ENCODE measurements around the gene ZNF106. TPM values are rescaled to one million over a fixed set of nuclear protein-coding genes. Genes with fewer than 3 reads are reported as not detected.

The ZNF106 gene
- total and polyA plus RNA-seq, 4 donors: 7.5 to 25.4 (median 20.5) TPM

DNA sequence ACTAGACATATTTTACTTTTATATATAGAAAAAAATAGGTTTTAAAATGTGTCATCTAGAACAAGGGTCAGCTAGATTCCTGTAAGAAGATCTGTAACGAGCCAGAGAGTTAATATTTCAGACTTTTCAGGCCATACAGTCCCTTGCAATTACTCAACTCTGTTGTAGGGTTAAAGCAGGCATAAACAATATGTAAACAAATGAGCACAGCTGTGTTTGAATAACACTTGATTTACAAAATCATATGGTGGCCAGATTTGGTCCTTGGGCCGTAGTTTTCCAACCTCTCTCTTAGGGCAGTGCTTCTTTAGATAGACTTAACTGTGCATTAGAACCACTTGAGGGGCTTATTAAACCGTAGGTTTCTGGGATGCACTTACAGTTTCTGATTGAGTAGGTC is 38.0 kb upstream of the ZNF106 start:
- H3K4me1 ChIP-seq (ENCODE audit: control insufficient read depth in 4 of 4, insufficient read depth in 4 of 4, low read length in 3 of 4): no peaks in the 10 kb centered on the region
- no peaks in the 10 kb centered on the region for H3K9me3 ChIP-seq (ENCODE audit: control insufficient read depth in 4 of 4, low read length in 3 of 4)
- 88% methylated on average over 3 of the region's 3 CpGs for WGBS
- H3K27me3 ChIP-seq (ENCODE audit: control insufficient read depth in 4 of 4, insufficient read depth in 4 of 4, low read length in 3 of 4): no peaks in the 10 kb centered on the region
- no peak for DNase-seq (ENCODE audit: low spot score)
- peaks cover 12 to 35% (median 25%) of the 10 kb centered on the region in 4 donors for H3K36me3 ChIP-seq (ENCODE audit: control insufficient read depth in 4 of 4, insufficient read depth in 3 of 4, low read depth in 1 of 4, low read length in 3 of 4)
- no peak overlapping the region for H3K4me3 ChIP-seq (ENCODE audit: low read depth in 1 of 3, low read length in 3 of 3)
- TF ChIP-seq, protein P1, sequence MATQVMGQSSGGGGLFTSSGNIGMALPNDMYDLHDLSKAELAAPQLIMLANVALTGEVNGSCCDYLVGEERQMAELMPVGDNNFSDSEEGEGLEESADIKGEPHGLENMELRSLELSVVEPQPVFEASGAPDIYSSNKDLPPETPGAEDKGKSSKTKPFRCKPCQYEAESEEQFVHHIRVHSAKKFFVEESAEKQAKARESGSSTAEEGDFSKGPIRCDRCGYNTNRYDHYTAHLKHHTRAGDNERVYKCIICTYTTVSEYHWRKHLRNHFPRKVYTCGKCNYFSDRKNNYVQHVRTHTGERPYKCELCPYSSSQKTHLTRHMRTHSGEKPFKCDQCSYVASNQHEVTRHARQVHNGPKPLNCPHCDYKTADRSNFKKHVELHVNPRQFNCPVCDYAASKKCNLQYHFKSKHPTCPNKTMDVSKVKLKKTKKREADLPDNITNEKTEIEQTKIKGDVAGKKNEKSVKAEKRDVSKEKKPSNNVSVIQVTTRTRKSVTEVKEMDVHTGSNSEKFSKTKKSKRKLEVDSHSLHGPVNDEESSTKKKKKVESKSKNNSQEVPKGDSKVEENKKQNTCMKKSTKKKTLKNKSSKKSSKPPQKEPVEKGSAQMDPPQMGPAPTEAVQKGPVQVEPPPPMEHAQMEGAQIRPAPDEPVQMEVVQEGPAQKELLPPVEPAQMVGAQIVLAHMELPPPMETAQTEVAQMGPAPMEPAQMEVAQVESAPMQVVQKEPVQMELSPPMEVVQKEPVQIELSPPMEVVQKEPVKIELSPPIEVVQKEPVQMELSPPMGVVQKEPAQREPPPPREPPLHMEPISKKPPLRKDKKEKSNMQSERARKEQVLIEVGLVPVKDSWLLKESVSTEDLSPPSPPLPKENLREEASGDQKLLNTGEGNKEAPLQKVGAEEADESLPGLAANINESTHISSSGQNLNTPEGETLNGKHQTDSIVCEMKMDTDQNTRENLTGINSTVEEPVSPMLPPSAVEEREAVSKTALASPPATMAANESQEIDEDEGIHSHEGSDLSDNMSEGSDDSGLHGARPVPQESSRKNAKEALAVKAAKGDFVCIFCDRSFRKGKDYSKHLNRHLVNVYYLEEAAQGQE (IDR thresholded peaks at IDR 0.05): no peak
- no peak for TF ChIP-seq EGR1 (IDR thresholded peaks at IDR 0.05; ENCODE audit: low read depth in 2 of 2)
- TF ChIP-seq, protein P2, sequence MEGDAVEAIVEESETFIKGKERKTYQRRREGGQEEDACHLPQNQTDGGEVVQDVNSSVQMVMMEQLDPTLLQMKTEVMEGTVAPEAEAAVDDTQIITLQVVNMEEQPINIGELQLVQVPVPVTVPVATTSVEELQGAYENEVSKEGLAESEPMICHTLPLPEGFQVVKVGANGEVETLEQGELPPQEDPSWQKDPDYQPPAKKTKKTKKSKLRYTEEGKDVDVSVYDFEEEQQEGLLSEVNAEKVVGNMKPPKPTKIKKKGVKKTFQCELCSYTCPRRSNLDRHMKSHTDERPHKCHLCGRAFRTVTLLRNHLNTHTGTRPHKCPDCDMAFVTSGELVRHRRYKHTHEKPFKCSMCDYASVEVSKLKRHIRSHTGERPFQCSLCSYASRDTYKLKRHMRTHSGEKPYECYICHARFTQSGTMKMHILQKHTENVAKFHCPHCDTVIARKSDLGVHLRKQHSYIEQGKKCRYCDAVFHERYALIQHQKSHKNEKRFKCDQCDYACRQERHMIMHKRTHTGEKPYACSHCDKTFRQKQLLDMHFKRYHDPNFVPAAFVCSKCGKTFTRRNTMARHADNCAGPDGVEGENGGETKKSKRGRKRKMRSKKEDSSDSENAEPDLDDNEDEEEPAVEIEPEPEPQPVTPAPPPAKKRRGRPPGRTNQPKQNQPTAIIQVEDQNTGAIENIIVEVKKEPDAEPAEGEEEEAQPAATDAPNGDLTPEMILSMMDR (IDR thresholded peaks at IDR 0.05; ENCODE audit: low read depth, low read length, missing input control): no peak
- TF ChIP-seq YY1 (IDR thresholded peaks at IDR 0.05): no peak
- TF ChIP-seq JUND (IDR thresholded peaks at IDR 0.05): no peak
- TF ChIP-seq GABPA (IDR thresholded peaks at IDR 0.05 in 1 of 2, conservative IDR thresholded peaks at IDR 0.05 in 1 of 2): no peak
- no peak for TF ChIP-seq HNF4A (conservative IDR thresholded peaks at IDR 0.05)
- no peak for TF ChIP-seq FOXA1 (IDR thresholded peaks at IDR 0.05)
- TF ChIP-seq TAF1 (conservative IDR thresholded peaks at IDR 0.05): no peak
- no peak for TF ChIP-seq HNF4G (IDR thresholded peaks at IDR 0.05)
- no peak for TF ChIP-seq RXRA (IDR thresholded peaks at IDR 0.05)
- H3K27ac ChIP-seq (ENCODE audit: low read depth in 1 of 2, low read length in 2 of 2): no peak overlapping the region
- no peak overlapping the region for H3K9ac ChIP-seq (ENCODE audit: low read depth in 1 of 2, low read length in 2 of 2)

DNA sequence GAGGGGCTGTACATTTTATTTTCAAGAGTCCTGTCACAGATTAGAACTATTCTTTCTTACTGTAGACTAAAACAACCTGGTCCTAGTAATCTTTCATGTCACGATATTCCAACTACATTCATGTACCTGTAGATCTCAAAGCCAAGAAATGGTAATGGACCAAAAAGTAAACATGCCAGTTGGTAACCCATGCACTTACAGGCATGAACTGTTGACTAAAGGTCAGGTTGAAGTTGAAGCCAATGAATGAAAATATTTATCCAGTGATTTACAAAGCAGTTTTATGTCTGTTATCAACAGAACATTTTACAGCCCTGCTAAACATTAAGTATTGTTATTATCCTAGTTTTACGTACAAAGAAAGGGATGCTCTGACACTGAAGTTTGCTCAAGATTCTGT is 32.4 kb upstream of the ZNF106 start:
- Histone ChIP-seq H3K4me3 (ENCODE audit: low read depth in 1 of 3, low read length in 3 of 3) (no peak overlapping the region), H3K36me3 (ENCODE audit: control insufficient read depth in 4 of 4, insufficient read depth in 3 of 4, low read depth in 1 of 4, low read length in 3 of 4) (peaks cover 7 to 14% (median 9%) of the 10 kb centered on the region in 4 donors), H3K27ac (ENCODE audit: low read depth in 1 of 2, low read length in 2 of 2) (no peak overlapping the region), H3K27me3 (ENCODE audit: control insufficient read depth in 4 of 4, insufficient read depth in 4 of 4, low read length in 3 of 4) (no peaks in the 10 kb centered on the region), H3K9ac (ENCODE audit: low read depth in 1 of 2, low read length in 2 of 2) (no peak overlapping the region), H3K9me3 (ENCODE audit: control insufficient read depth in 4 of 4, low read length in 3 of 4) (no peaks in the 10 kb centered on the region), H3K4me1 (ENCODE audit: control insufficient read depth in 4 of 4, insufficient read depth in 4 of 4, low read length in 3 of 4) (peaks cover 0 to 3% (median 0%) of the 10 kb centered on the region in 4 donors)
- no peak for DNase-seq (ENCODE audit: low spot score)
- TF ChIP-seq, protein P3, sequence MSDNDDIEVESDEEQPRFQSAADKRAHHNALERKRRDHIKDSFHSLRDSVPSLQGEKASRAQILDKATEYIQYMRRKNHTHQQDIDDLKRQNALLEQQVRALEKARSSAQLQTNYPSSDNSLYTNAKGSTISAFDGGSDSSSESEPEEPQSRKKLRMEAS (IDR thresholded peaks at IDR 0.05): no peak
- TF ChIP-seq HNF4A (conservative IDR thresholded peaks at IDR 0.05): no peak
- no peak for TF ChIP-seq FOXA1 (IDR thresholded peaks at IDR 0.05)
- TF ChIP-seq EGR1 (IDR thresholded peaks at IDR 0.05; ENCODE audit: low read depth in 2 of 2): no peak
- no peak for TF ChIP-seq GABPA (IDR thresholded peaks at IDR 0.05 in 1 of 2, conservative IDR thresholded peaks at IDR 0.05 in 1 of 2)
- TF ChIP-seq NR2F2 (IDR thresholded peaks at IDR 0.05): no peak
- TF ChIP-seq, protein P2 (IDR thresholded peaks at IDR 0.05; ENCODE audit: low read depth, low read length, missing input control): no peak
- no peak for TF ChIP-seq YY1 (IDR thresholded peaks at IDR 0.05)
- TF ChIP-seq RXRA (IDR thresholded peaks at IDR 0.05): peak; percentile 14 to 31
- WGBS: 43% methylated on average over 2 of the region's 2 CpGs

Measured in liver (tissue), 9 donors.